ENCODE results near the gene DPYSL5. TPM values are rescaled to one million over a fixed set of nuclear protein-coding genes. Genes with fewer than 3 reads are reported as not detected.

DPYSL5 gene
- total and polyA plus RNA-seq, 2 of the 13 experiments (the other 11 are each of a cell fraction or from before 2014, with no cell fraction given), result 0.15 TPM; not detected in 1

GRCh38 chr2:26838121-26838906 is 9.6 kb upstream of the DPYSL5 start:
- H2AFZ ChIP-seq (ENCODE audit: low read length), result no peak overlapping the region
- no peak for ATAC-seq

More at GRCh38 chr2:26838121-26838906, 9.6 kb upstream of the DPYSL5 start:
- in situ Hi-C loops (cut with HindIII; ENCODE audit: extremely low pct_ligation_motif_present, low pct_unique_long_range_greater_than_20kb) (no loop called here), intact Hi-C loops (cut with micrococcal nuclease; ENCODE audit: unreplicated experiment) (no loop called here)
- Histone ChIP-seq H3K36me3 (replicated peaks in 1 of 2; ENCODE audit: control insufficient read depth in 1 of 2, insufficient read depth in 2 of 2, low read length in 2 of 2) (no peaks in the 10 kb centered on the region), H3K9ac (ENCODE audit: insufficient read depth, low read depth, low read length) (no peak overlapping the region), H3K79me2 (ENCODE audit: insufficient read depth, low read length) (no peaks in the 10 kb centered on the region), H3K27me3 (ENCODE audit: control insufficient read depth in 1 of 2, insufficient read depth in 2 of 2, low read length in 2 of 2) (peaks cover 2 to 17% of the 10 kb centered on the region in 2 experiments; a peak in 2 of 5 replicates), H3K27ac (ENCODE audit: extremely low read length, insufficient read depth, low read length) (no peak overlapping the region), H4K20me1 (ENCODE audit: insufficient read depth, low read length) (no peaks in the 10 kb centered on the region), H3K9me3 (ENCODE audit: low read length) (no peaks in the 10 kb centered on the region), H3K4me3 (replicated peaks in 1 of 3; ENCODE audit: insufficient read depth in 1 of 3, low read depth in 2 of 3, low read length in 3 of 3) (no peak overlapping the region), H3K4me1 (ENCODE audit: insufficient read depth, low read length) (no peaks in the 10 kb centered on the region), H3K4me2 (ENCODE audit: low read depth, low read length) (no peak overlapping the region)
- ChIA-PET CTCF (ENCODE audit: low intra/inter-chr PET ratio, low total read pairs) (no interaction called here), POLR2A (no interaction called here)
- DNase-seq (ENCODE audit: low spot score) (no peak), FAIRE-seq (no peak)
- TF ChIP-seq MIER2 (CRISPR knock-in tag; IDR thresholded peaks at IDR 0.05) (peak; percentile 95), REST (IDR thresholded peaks at IDR 0.05; ENCODE audit: borderline replicate concordance in 1 of 2, low read depth in 1 of 2, low read length in 2 of 2) (peak; percentile 32 to 94), EHMT2 (IDR thresholded peaks at IDR 0.05; ENCODE audit: borderline replicate concordance, low read depth, low read length) (peak; percentile 91), RNF219 (CRISPR knock-in tag; IDR thresholded peaks at IDR 0.05) (no peak), HIVEP1 (CRISPR knock-in tag; IDR thresholded peaks at IDR 0.05) (no peak), POGK (CRISPR knock-in tag; conservative IDR thresholded peaks at IDR 0.05) (no peak), MAFK (conservative IDR thresholded peaks at IDR 0.05 in 1 of 2, IDR thresholded peaks at IDR 0.05 in 1 of 2; ENCODE audit: low read length in 2 of 2) (peak; percentile 2 to 38; a peak in 2 of 4 replicates), MIXL1 (CRISPR knock-in tag; IDR thresholded peaks at IDR 0.05) (no peak)
- BruUV-seq (replicated peaks), result no TSS peak
- 48% methylated on average over 6 of the region's 6 CpGs for WGBS (ENCODE audit: low lambda C conversion rate)

Measured in HepG2 (cell line).